Gastrocnemius medialis (tissue), 4 donors: ENCODE results near the gene SIRT7. TPM values are rescaled to one million over a fixed set of nuclear protein-coding genes. Genes with fewer than 3 reads are reported as not detected.

Source experiments
- ATAC-seq, 2 donors: fragments of 150-250 bp; one replicate each; pipeline ENCODE4 v1.9.1; 2016
- DNase-seq, 2 donors: peaks; one replicate each; pipeline ENCODE4 v3.0.0-alpha.2; 2019
- H3K27ac ChIP-seq, 4 donors: fragments of 200-600 bp; sonication (generic); 1 replicate in 1 of 4; 2 replicates in 3 of 4; pipeline ENCODE4 v1.5.1; 2016 to 2018; ENCODE audit warnings: mild to moderate bottlenecking in 2 of 4, moderate library complexity in 1 of 4
- H3K27me3 ChIP-seq, 3 donors: fragments of 200-600 bp; sonication (generic) in 2 of 3; 1 replicate in 1 of 3; 2 replicates in 2 of 3; pipeline versions ENCODE4 v1.5.1 to v1.6.0; 2016 to 2019; ENCODE audit warnings: mild to moderate bottlenecking in 1 of 3, moderate library complexity in 1 of 3
- H3K36me3 ChIP-seq, 2 donors: fragments of 200-600 bp; sonication (generic) in 1 of 2; one replicate each; pipeline ENCODE4 v1.5.1; 2017 to 2018
- H3K4me1 ChIP-seq, 2 donors: fragments of 200-600 bp; sonication (generic) in 1 of 2; one replicate each; pipeline ENCODE4 v1.5.1; 2016 to 2017; ENCODE audit warnings: mild to moderate bottlenecking in 2 of 2
- H3K4me3 ChIP-seq, 4 donors: fragments of 200-600 bp; sonication (generic) in 3 of 4; 1 replicate in 1 of 4; 2 replicates in 3 of 4; pipeline ENCODE4 v1.5.1; 2016 to 2019; ENCODE audit warnings: mild to moderate bottlenecking in 2 of 4
- H3K9me3 ChIP-seq, 3 donors: fragments of 200-600 bp; sonication (generic) in 2 of 3; 1 replicate in 1 of 3; 2 replicates in 2 of 3; pipeline ENCODE4 v1.5.1; 2016 to 2019
- CTCF ChIP-seq, 5 experiments: fragments of 450-650 bp in 3 of 5; fragments of 200-600 bp in 2 of 5; sonication (generic) in 2 of 5; IDR thresholded peaks in 4 of 5; conservative IDR thresholded peaks in 1 of 5; 1 replicate in 4 of 5; 2 replicates in 1 of 5; pipeline ENCODE4 v1.5.1; 2016 to 2019; ENCODE audit warnings: antibody characterized with exemption in 5 of 5, mild to moderate bottlenecking in 3 of 5, moderate library complexity in 3 of 5
- POLR2A ChIP-seq, 2 donors: fragments of 450-650 bp; IDR thresholded peaks; one replicate each; pipeline ENCODE4 v1.6.1; 2017; ENCODE audit warnings: antibody characterized with exemption in 2 of 2, mild to moderate bottlenecking in 2 of 2, moderate library complexity in 2 of 2
- in situ Hi-C, 4 donors: fragments of 200-750 bp; cut with MboI; loops; one replicate each; pipeline versions ENCODE4 v1.15.0 to v1.8.0; 2017; ENCODE audit warnings: low sequenced_read_pairs in 4 of 4
- intact Hi-C: fragments of 100-400 bp; cut with DNase I; formaldehyde crosslinking; loops from one replicate; pipeline ENCODE4 v1.15.1; 2023; ENCODE audit warnings: low total_unique reads
- total RNA-seq, 4 donors: library from RNA; depleted of rRNA; stranded (reverse); fragments of >200 nt; gene quantifications; one replicate each; pipeline versions ENCODE4 v1.1.0 to v1.2.3, GENCODE V29; 2016

SIRT7 gene
- total RNA-seq, 4 donors from 2014 or later, result 7.2 to 11.4 (median 8.3) TPM

- H3K36me3 ChIP-seq, result no peaks in the 10 kb centered on the region
- DNase-seq, result peak in 1 of 2 donors; percentile 64
- peak overlapping the region; percentile 61 to 90 (median 82) for H3K27ac ChIP-seq
- peak; percentile 38 to 40 for ATAC-seq
- peaks cover 7 to 24% (median 19%) of the 10 kb centered on the region in 3 donors for H3K27me3 ChIP-seq
- in situ Hi-C loops (loop anchor here in 1 of 4 donors (5.0 kb wide), 1 partner anchor 60 kb away; the partner anchor contains the start of genes CENPX and LRRC45), intact Hi-C loops (loop anchor here (2.0 kb wide), 1 partner anchor 14 kb away; the partner anchor contains the start of gene ASPSCR1)
- peaks cover 12 to 28% of the 10 kb centered on the region in 2 donors for H3K4me1 ChIP-seq
- no peaks in the 10 kb centered on the region for H3K9me3 ChIP-seq
- TF ChIP-seq POLR2A (IDR thresholded peaks at IDR 0.05) (peak in 1 of 2 donors; percentile 49), CTCF (IDR thresholded peaks at IDR 0.05 in 4 of 5, conservative IDR thresholded peaks at IDR 0.05 in 1 of 5) (no peak)
- H3K4me3 ChIP-seq, result peak overlapping the region in 3 of 4 donors; percentile 4 to 46 (median 44)
These were observed 44.8 kb upstream of the SIRT7 start for GRCh38 chr17:81962499-81963441.

DNA sequence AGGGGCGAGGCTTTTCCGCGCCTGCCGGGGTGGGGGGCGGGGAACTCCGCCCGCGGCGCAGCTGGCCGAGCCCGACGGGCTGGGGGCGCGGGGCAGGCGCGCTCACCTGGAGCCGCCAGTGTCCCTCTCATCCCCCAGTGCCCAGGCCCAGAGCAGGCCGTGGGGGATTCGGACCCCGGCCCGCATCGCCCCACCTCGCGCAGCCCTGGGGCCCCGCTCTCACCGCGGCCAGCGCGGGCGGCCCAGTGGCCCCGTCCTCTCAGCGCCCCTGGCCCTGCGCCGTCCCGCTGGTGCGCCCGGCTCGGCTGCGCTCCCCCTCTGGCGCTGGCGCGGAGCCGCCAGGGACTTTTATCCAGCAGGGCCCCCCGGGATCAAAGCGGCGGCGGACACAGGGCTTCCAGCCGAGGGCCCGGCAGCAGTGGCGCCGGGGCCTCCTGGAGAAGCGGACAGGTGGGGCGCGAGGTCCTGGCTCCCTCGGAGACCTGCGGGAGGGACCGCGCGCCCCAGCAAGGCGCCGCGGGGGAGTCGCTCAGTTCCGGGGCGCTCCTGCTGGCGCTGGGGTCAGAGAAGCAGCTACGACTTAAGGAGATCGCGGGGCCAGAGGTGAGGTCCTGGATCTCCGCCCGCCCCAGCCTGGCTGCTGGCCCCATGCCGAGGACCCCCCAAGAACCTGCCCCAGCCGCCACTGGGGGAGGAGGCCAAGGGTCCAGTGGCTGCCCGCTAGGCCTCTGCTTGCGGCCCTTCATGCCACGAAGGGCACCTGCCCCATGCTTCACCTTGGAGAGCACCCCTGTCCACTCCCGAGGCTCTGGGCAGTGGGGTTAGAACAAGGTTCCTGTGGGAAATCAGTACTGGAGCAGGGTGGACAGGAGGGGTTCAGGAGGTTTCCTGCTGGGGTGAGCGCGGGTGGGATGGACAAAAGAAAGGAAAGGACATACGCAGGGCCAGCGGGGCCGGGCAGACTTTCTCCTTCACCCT is 43.8 kb upstream of the SIRT7 start:
- peak overlapping the region; percentile 61 to 90 (median 82) for H3K27ac ChIP-seq

DNA sequence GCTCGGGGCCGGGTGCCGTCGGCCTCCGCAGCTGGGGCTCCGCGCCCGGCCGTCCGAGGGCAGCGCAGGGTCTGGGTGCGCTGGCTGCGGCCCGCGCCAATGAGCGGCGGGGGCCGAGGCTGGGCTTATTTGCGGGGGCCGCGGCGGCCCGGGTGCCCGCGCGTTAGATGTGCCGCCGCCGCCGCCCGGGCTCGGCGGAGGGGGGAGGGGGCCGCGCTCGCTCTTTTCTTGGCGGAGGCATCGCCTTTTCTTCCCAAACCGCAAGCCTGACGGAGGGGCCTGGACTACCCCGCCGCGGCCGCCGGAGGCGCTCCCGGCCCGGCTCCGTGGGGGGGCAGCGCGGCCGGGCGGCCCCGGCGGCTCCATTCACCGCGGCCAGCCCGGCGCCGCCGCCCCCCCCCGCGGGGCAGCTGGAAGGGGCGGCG is 43.1 kb upstream of the SIRT7 start, which contains the start of gene NOTUM:
Gene NOTUM (minus strand): TSS at position 101 of the 425 bp plus-strand sequence. CDS start 278 bp downstream, outside the sequence.
- intact Hi-C loops, result no loop called here
- H3K9me3 ChIP-seq, result no peaks in the 10 kb centered on the region
- peak in 1 of 2 donors; percentile 47 for ATAC-seq
- peak in 1 of 2 donors; percentile 39 for DNase-seq
- in situ Hi-C loops, result loop anchor here in 1 of 4 donors (5.0 kb wide), 1 partner anchor 61 kb away; the partner anchor contains the start of genes CENPX and LRRC45
- H3K4me3 ChIP-seq, result peak within 1 kb of the TSS; percentile 40 to 54 (median 48)
- H3K4me1 ChIP-seq, result peaks cover 12 to 23% of the 10 kb centered on the region in 2 donors
- no peaks in the 10 kb centered on the region for H3K36me3 ChIP-seq
- H3K27ac ChIP-seq, result peak within 1 kb of the TSS; percentile 61 to 90 (median 82)
- peaks cover 7 to 21% (median 19%) of the 10 kb centered on the region in 3 donors for H3K27me3 ChIP-seq
- TF ChIP-seq CTCF (IDR thresholded peaks at IDR 0.05 in 4 of 5, conservative IDR thresholded peaks at IDR 0.05 in 1 of 5) (peak in 3 of 5 experiments; percentile 19 to 53 (median 39)), POLR2A (IDR thresholded peaks at IDR 0.05) (no peak)

More for the DNA sequence above, 43.8 kb upstream of the SIRT7 start:
- Histone ChIP-seq H3K4me3 (peak overlapping the region; percentile 4 to 46 (median 28)), H3K9me3 (no peaks in the 10 kb centered on the region), H3K27me3 (peaks cover 7 to 21% (median 19%) of the 10 kb centered on the region in 3 donors), H3K36me3 (no peaks in the 10 kb centered on the region), H3K4me1 (peaks cover 12 to 23% of the 10 kb centered on the region in 2 donors)
- ATAC-seq, result peak in 1 of 2 donors; percentile 11
- intact Hi-C loops, result loop anchor here (2.0 kb wide), 1 partner anchor 15 kb away; the partner anchor contains the start of gene ASPSCR1
- no peak for DNase-seq
- in situ Hi-C loops, result loop anchor here in 1 of 4 donors (5.0 kb wide), 1 partner anchor 60 kb away; the partner anchor contains the start of genes CENPX and LRRC45
- no peak for TF ChIP-seq CTCF (IDR thresholded peaks at IDR 0.05 in 4 of 5, conservative IDR thresholded peaks at IDR 0.05 in 1 of 5)
- TF ChIP-seq POLR2A (IDR thresholded peaks at IDR 0.05), result peak; percentile 11 to 53
